A673 (cell line): Measurements from ENCODE around the gene RAN.

Source experiments
- EZH2 ChIP-seq: fragments of 200-600 bp; sonication (generic); IDR thresholded peaks from 2 replicates; pipeline ENCODE4 v1.6.1; 2017; ENCODE audit warnings: borderline replicate concordance, low read depth, mild to moderate bottlenecking, mixed read lengths, antibody characterized with exemption, low read length; ENCODE audit not compliant: poor library complexity, severe bottlenecking
- TF ChIP-seq, protein P1 (sequence below): fragments of 300-800, 200-600 bp; sonication (generic); conservative IDR thresholded peaks from 2 replicates; pipeline ENCODE4 v1.5.1; 2017; ENCODE audit warnings: low read depth, mild to moderate bottlenecking, antibody characterized with exemption, low read length, moderate library complexity, mixed read lengths

DNA sequence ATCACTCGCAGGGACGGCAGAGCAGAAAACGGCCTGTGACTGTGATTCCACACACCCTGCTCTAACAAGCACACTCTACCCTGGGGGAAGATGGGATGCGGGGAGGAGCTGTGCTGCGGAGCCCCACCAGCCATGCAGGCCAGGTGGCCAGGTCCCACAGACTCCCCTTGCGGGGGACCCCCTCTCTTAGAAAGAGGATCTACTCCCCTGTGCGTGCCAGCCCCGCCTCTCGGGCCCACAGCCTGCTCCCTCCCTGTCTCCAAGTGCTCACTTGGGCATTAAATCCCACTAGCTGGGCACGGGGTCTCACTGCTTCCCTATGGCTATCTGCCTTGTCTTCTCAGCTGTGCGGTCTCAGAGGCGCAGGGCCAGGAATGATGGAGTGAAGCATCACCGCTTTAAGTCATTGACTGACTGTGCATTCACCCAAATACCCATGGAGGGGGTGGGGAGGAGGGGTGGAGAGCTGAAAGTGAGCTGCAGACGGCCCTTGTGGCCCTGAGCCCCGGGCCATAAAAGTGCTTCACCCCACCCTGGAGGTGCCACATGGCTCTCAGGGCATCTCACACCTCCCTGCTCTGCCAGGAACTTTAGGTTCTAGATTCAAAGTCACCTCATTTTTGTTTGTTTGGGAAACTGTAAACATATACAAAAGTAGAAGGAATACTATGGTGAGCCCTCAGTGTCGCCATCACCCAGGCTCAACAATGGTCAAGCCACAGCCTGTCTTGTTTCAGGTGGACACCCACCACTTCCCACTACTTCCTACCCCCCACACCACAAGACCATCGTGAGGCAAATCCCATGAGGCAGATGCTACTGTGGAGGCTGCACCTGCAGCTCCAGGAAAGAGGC is 42.2 kb upstream of the RAN start:
- TF ChIP-seq EZH2 = no peak
- TF ChIP-seq, protein P1, sequence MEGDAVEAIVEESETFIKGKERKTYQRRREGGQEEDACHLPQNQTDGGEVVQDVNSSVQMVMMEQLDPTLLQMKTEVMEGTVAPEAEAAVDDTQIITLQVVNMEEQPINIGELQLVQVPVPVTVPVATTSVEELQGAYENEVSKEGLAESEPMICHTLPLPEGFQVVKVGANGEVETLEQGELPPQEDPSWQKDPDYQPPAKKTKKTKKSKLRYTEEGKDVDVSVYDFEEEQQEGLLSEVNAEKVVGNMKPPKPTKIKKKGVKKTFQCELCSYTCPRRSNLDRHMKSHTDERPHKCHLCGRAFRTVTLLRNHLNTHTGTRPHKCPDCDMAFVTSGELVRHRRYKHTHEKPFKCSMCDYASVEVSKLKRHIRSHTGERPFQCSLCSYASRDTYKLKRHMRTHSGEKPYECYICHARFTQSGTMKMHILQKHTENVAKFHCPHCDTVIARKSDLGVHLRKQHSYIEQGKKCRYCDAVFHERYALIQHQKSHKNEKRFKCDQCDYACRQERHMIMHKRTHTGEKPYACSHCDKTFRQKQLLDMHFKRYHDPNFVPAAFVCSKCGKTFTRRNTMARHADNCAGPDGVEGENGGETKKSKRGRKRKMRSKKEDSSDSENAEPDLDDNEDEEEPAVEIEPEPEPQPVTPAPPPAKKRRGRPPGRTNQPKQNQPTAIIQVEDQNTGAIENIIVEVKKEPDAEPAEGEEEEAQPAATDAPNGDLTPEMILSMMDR = no peak
